Measurements from ENCODE around the gene PRDM2. TPM values are rescaled to one million over a fixed set of nuclear protein-coding genes. Genes with fewer than 3 reads are reported as not detected.

The PRDM2 gene
- total RNA-seq, 1 donor from 2014 or later, result 38.5 TPM

DNA sequence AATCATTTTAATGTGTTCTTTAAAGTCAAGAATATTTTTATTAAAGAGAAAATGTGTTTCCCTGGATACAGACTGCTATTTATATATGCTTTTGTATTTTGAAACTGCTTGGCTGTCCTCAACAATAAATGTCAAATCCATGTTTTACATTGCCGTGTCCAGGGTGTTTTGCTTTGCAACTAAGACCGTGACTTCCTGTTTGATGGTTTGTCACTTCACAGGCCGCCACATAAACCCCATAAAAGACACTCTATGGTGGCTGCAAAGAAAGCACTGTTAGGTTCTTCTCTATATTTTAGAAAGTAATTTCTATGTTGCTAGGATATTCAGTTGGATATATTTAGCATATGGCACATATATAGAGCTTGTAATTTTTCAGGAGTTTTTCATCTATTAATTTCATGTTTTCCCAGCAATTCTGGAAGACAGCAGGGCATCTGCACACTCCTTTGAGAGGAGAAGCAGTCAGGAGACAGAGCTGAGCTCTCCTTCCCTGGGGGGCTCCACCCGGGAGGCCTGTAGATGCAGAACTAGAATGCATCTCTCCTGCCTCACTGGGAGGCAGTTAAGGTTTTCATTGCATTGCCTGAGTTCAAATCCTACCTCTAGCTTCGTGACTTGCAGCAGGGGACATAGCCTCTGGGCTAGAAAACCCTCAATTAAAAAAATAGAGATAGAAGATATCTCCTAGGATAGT, 33.1 kb downstream of the PRDM2 start:
- no peak for DNase-seq (ENCODE audit: low spot score)

DNA sequence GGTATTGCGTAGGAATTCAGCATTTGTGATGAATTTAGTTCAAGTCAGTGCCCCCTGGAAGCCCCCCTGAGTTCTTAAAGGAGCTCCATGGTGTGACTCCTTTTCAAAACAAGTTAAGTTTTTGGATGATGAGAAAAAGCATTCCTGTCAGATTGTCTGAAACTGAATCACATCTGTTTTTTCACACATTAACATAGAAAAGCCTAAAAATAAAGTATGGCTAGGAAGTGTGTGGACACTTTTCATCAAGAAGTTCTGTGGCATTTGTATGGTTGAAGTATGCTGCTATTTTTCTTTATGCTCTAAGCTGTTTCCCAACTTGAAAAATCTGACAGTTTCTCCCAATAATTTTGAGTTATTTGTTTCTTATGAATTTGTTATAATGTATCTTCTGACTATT, 33.7 kb downstream of the PRDM2 start:
- DNase-seq (ENCODE audit: low spot score), result no peak

DNA sequence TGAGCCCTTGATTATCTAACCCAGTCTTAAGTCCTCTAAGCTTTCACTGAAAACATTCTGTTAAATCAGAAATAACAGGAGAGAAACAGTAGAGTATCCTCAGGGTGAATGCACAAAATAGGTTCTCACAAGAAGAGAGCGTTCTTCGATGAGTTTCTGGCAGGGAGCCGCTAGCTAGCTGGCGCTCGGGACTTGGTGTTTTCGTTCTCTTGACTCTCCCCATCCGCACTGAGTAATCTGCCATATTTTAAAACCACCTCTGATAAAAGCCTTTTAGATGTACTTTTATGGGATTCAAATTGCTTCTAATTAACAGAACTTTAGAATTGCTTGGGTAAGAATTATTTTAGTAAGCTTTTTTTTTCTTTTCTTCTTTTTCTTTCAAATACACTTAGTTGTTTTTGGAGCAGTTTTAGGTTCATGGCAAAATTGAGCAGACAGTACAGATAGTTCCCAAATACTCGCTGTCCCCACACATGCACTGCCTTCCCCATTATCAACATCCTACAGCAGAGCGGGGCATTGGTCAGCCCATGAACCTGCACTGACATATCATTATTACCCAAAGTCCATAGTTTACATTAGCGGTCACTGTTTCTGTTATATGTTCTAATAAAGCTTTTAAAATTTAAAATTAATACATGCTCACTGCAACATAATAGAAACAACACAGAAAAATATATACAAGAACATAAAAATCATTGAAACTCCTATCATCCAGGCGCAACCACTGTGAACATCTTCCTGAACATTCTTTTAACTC, 35.4 kb downstream of the PRDM2 start:
- no peak for DNase-seq (ENCODE audit: low spot score)

DNA sequence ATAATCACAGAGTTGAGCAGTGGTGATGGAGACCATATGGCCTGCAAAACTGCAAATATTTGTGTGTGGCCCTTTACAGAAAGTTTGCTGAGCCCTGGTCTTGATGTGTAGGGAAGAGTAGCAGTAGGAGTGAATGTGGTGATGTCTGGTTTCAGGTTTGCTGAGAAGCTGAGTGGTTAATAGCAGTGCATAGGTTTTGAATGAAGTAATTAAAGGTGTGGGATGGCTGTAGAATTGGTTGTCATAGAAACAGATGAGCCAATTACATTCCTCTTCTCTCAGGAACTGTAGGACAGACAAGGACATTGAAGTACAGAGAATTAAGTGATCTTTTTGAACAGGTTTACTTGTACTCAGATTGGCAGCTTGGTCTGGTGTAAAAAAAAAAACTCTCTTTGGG, 37.4 kb downstream of the PRDM2 start:
- DNase-seq (ENCODE audit: low spot score), result no peak

DNA sequence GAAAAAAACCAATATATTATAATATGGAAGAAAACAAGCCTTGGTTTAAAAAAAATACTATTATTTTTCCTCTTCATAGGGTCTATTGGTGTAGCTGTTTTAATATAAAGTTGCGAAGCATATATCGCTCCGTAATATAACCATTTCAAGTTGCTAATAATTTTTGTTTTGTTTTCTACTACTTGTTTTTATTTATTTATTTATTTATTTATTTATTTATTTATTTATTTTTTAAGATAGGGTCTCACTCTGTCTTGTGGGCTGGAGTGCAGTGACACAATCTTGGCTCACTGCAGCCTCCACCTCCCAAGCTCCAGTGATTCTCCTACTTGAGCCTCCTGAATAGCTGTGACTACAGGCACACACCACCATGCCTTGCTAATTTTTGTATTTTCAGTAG, 46.4 kb downstream of the PRDM2 start:
- no peak for DNase-seq (ENCODE audit: low spot score)

DNA sequence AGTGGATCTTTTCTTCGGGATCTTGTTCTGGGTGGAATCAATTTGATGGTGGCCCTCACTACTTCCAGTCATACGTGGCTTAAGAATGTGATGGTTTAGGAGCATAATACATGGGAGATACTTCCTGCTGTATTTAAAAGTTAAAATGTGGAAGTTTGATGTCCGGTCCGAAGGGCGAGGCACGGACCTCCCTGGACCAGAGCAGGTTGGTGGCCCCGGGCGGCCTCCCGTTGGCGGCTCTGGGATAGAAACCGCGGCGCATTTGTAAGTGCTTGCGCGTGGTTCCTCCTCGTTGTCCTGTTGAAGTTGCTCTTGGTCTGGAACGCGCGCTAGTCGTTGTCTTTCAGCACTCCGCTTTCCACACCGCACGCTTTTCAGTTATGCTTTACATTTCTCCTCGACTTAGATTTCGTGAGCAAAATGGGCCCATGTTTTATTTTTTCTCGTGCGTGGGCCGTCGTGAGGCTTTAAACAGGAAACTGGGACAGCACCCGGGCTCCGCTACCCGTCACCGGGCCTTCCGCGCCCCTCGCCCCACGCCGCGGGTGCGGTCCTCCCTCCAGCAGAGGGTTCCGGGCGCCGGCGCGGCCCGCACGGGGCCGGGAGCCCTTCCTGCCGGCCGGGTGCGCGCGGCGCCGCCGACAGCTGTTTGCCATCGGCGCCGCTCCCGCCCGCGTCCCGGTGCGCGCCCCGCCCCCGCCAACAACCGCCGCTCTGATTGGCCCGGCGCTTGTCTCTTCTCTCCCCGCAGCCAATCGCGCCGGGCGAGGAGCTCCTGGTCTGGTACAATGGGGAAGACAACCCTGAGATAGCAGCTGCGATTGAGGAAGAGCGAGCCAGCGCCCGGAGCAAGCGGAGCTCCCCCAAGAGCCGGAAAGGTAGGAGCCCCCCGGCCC, 48.9 kb downstream of the PRDM2 start:
- DNase-seq (ENCODE audit: low spot score), result peak; percentile 99

DNA sequence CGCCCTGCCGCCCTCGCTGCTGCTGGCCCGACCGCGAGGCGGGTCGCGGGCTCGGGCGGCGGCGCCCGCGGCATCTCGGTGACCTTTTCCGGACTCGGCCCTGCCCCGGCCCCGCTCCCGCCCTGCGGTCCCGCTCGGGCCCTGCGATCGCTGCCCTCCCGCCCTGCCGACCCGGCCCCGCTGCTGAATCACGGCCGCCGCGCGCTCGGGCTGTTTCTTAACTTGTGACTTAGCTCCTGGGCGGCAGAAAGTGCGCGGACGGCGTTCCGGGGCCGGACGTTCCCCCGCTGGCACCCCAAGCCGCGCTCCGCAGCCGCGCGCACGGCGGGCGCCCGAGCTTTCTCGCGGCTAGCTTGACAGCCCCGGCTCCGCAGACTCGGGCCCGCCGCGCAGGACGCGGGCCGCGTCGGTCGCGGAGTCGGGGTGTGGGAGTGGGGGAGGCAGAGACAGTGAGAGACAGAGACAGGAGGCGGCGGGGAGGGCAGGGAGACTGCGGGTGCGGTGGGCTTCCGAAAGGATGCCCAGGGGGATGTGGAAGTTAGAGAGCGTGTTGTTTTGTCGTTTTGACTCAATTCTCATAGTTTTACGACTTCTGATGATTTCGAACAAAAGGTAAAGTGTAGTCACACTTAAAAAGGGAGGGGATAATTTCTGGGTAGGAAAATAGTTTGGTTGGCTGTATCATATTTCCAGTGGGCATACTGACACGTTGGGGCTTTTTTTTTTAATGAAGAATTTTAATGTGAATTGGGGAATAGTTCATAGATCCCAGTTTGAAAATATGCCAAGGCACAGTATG, 49.8 kb downstream of the PRDM2 start:
- peak; percentile 49 for DNase-seq (ENCODE audit: low spot score)

DNA sequence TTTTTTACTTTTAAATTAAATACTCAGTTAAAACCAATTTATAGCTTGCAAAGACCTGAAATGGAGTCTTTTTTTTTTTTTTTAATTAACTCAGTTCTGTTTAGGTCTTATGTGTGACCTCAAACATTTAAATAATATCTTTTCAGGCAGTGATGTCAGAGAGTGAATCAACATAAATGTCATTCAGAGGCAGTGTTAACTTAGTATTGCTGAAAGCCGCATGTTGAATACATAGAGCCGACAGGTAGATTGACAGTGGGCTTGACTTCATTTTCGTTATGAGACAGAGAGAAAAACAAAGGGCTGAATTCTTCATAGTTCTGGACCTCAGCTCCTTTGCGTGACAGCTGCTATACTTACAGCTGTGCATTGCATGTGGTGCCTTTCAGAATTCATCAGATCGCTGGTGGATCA, 51.5 kb downstream of the PRDM2 start:
- DNase-seq (ENCODE audit: low spot score), result no peak

DNA sequence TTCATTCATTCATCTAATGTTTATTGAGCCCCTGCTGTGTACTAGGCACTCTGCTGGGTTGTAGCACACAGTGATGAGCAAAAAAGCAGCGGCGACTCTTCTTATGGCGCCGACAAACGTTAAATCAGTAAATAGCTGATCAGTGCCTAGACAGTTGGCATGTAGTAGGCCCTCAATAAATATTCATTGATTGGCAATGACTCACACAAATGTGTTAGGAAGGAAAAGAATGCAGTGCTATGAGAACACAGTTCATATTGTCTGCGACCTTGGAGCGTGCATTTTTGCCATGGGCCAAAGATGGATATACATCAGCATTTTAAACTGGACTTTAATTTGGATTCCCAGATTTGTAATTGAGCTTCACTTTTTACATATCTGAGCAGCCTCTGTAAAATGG, 52.0 kb downstream of the PRDM2 start:
- no peak for DNase-seq (ENCODE audit: low spot score)

DNA sequence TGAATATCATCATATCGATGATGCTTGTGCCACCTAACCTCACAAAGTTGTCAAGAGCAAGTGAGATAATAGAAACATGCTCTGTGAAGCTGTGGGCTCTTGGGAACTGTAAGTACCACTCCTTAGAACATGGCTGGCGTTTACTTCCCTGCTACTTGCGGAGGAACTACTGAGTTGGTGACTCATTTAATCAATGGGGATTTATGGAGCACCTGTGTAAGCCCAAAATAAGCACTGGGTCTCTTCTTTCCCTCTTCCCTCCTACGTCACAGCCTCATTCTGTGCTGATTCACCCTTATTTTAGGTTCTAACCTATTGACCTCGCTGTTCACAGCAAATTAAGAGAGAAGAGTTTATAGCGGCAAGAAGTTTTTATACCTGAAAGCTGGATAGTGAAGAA, 52.9 kb downstream of the PRDM2 start:
- DNase-seq (ENCODE audit: low spot score), result no peak

DNA sequence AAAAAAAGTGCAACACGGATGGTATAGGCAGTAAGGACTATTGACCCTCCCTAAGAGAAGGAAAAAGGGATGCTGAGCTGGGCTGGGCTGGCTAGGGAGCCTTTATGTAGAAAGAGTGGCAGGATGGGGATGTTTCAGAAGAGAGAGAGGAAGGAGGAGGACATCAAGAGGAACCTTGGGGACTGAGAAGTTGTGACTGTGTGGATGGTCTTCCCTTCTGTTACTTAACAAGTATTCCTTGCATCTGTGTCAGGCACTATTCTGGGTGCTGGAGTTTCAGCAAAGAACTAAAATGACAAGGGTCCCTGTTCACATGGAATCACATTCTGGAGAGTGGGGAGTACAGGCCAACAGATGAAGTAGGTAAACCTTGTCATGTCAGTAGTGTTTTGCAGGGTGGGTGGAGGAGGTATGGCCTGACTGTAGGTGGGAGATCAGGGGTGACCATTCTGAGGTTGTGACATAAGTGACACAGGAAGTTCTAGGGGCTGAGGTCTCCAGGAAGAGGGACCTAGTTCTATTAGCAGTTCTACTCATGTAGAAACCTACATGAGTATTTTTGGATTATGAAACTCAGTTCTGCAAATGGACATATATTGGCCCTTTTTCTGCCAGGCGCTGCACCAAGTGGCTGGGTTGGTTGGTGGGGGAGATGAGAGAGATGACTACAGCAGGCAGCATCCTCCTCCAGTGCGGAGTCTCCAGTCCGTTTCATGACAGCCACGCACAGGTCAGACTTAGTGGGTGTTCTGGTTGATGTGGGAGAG, 53.8 kb downstream of the PRDM2 start:
- DNase-seq (ENCODE audit: low spot score), result no peak

DNA sequence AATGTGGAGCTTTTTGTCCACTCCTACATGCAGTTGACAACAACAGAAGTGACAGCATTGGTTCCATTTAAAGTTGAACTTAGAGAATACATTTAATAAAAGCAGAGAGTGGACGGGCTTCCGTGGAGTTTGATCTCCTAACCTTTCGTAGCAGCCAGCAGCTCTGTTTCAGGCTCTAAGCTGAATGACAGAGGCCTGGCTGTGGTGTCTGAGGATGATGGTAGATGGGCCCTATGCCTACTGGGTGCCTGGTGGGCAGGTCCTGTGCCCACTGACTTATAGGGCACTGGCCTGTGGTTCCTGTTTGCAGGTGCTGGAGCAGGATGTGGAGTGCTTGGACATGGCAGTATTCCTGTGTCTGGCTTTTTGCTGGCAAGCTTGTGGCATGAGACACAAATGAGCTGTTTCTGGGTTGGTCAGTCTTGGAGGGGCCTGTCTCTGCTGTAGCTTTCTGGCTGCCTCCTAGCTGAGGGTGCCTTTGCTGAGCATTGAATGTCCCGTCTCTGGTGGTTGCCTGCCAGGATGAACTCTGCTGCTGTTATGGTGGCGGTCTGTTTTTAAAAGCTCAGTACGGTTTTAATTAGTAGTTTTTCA, 54.6 kb downstream of the PRDM2 start:
- no peak for DNase-seq (ENCODE audit: low spot score)

DNA sequence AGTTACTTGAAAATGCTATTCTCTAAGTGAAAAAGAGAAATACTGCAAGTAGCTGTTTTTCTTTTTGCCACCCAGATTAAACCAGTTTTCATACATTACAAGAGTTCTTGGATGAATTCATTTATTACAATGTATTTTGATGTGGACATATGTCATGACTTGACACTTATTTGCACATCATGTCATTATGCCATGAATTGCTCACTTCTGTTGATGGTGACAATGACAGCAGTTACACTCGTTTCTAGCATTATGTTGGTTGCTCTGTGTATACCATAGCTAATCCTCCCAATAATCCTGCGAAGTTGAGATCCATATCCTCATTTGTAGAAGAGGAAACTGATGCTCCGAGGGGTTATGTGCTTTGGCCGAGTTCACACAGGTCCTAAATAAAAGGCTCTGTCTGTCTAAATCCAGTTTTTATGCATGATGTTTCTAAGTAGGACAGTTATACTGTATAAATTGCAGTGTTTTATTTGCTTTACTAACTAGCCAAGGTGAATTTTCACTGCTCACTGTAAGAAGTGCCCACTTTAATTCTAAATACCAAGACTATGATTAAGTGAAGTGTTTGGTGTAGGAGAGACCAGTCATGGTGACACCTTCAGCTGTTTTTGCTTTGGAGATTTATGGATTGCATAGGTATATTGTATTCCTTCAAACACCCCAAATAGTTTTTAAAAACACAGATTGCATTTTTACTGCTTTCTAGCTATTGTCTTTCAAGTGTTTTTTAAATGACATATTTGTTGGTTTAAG, 56.7 kb downstream of the PRDM2 start:
- no peak for DNase-seq (ENCODE audit: low spot score)

DNA sequence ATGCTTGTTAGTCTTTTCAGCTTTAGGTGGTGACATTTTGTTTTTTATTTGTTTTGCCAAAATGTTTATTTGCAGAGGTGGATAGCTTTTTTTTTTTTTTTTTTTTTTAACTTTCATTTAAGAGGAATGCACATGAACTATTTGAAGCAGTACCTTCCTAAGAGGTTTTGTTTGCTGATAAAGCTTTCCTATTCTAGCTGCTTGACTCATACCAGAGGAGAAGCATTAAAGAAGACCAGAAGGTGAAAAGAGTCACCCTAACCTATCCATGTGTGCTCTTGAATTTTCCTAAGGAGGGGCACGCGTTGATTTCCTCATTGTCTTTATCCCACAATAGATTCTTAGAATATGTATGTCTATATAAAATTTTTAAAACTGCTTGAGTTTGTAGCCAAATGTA, 57.7 kb downstream of the PRDM2 start:
- no peak for DNase-seq (ENCODE audit: low spot score)

DNA sequence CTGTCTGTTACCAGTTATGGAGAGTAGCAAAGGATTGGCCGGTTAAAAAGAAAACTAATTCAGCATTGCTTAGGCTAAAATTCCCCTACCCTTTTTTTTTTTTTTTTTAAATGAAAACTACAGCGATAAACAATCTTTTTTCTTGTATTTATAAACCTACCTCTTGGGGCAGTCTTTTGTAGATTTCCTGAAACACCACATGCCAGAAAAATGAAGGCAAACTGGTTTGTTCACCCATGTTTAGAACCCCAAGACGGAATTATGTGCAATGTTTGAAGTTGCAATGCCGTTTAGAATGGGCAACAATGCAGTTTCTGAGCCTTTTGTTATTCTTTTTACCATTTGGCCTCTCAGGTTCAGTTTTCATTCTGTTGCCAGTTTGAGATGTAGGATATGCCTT, 59.1 kb downstream of the PRDM2 start:
- DNase-seq (ENCODE audit: low spot score), result peak; percentile 71

DNA sequence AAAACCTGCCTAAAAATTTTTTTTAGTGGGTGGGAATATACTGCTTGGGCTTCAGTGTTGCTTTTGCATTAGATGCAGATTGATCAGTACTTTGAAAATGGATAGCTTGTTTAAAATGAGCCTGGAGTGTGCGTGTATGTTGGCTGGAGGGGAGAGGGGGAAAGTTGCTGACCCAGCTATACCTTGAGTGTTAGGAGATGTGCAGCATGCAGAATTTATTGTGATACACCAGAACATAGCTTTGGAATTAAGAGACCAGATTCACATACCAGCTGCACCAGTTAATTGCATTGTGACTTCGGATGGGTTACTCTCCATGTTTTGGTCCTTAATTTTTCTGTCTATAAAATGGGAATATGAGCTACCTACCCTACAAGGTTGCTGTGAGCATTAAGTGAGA, 60.4 kb downstream of the PRDM2 start:
- no peak for DNase-seq (ENCODE audit: low spot score)

DNA sequence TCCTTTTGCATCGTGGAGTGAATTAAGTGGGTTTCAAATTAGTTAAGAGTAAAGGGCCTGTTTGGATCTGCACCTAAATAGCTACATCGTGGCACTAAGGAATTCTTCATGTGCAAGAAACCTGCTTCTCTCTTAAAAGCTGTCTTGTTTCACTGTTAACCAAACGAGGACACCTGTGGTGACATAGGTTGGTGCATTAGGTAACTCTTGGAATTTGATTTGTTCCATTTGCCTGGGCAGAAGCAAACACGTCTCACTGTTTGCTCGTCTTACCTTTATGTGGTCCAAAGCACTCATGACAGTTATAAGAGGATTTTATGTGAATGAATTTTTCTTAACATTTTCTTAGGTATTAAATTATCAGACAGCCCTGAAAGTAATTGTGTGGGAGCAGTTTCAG, 60.9 kb downstream of the PRDM2 start:
- no peak for DNase-seq (ENCODE audit: low spot score)

DNA sequence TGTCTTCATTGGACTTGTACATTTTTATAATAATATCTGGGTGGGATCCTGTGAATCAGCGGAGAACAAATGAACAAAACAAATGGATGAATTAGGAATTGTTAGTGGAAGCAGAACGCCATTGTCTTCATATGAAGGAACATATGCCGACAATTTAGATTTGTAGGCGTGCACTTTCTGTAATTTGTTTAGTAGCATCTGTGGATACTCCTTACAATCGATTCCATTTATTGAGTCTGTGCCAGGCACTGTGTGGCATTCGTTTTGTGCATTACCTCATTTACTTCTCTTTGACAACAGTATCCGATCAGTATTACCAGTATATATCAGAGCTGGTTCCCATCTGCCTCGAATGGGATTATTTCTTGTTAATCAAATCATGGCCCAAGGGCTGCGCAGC, 61.9 kb downstream of the PRDM2 start:
- DNase-seq (ENCODE audit: low spot score), result no peak

DNA sequence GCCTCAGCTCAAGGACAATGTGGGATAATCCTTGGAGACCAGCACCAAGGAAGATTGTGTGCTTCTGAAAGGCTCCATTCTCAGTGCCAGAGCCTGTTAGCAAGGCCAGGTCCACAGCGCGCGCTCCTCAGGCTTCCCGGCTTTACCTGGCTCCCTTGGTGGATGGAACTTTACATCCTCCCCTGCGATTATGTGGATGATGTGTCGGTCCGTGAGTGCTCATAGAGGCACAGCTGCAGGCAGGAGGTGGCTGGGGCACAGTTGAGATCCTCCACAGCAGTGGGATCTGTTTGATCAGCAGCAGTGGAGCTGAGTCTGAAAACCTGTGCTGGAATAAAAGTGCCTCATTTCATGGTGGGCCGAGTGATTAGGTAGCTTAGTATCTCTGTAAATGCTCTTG, 62.7 kb downstream of the PRDM2 start:
- no peak for DNase-seq (ENCODE audit: low spot score)

DNA sequence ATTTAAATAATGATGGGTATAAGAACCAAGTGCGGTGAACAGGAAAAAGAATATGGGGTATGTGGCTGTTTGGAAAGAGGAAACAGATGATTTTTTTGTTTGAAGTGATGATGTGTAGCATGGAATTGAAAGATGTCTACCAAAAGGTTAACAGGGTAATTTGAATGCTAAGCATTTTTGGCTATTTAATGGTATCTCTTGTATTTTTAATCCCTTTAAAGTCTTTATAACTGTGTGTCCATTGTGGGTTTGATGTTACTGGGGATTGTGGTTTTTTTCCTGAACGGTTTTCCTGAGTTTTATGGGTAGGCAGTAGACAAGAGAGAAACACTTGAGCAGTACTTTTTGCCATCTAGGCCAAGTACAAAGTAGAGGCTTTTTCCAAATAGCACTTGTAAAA, 63.2 kb downstream of the PRDM2 start:
- DNase-seq (ENCODE audit: low spot score), result no peak

All from umbilical cord (tissue), 2 donors.